ENCODE measurements around the gene MUSTN1.

- TF ChIP-seq CTCF (IDR thresholded peaks at IDR 0.05) (no peak), ZFX (IDR thresholded peaks at IDR 0.05; ENCODE audit: borderline replicate concordance) (no peak)
Observed at GRCh38 chr3:52838561-52839267, 3.9 kb upstream of the MUSTN1 start.
